Measurements from ENCODE around the gene COQ5. TPM values are rescaled to one million over a fixed set of nuclear protein-coding genes. Genes with fewer than 3 reads are reported as not detected.
A peak's percentile ranks its signal among the peaks of the same experiment; 100 is the strongest.

Gene COQ5
- total RNA-seq, 3 donors from 2014 or later (not counting 1 experiment from before 2014, with no cell fraction given) = 11.4 to 17.1 (median 14.6) TPM

DNA sequence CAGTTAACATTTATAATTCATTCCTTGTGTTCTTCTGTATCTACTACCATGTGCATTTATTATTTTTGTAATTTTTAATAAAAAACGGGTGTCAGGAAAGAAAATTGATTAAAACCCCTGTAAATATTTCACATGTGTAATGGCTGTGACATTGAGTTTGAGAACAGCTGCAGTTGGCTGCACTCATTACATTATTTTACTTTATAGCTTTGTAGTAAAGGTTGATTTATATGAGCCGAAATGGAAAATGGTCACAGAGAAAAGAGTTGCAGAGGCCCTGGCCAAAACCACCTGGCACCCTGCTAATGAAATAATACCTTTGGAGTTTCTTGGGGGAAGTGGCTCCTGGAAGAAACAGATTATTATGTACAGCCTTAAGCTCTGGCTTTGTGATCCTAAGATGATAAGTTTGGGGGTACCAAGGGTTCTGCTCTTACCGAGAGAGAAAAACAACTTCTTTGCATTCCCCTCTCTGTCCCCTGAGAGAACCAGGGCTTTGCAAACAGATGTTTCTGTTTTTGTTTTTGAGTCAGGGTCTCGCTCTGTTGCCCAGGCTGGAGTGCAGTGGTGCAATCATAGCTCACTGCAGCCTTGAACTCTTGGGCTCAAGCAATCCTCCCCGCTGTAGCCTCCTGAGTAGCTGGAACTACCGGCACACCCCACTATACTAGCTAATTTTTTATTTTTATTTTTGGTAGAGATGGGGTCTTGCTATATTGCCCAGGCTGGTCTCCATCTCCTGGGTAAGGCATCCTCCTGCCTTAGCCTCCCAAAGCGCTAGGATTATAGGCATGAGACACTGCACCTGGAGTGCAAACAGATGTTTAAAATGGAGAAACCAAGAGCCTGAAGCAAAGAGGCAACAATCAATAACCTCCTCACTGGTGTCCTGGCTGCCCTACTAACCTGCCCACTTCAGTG lies 42.7 kb downstream of the COQ5 start:
- Mint-ChIP-seq H3K4me1 (peaks cover 46 to 55% of the 10 kb centered on the region in 2 donors), H3K36me3 (no peaks in the 10 kb centered on the region), H3K9me3 (no peaks in the 10 kb centered on the region), H3K27ac (no peak overlapping the region), H3K27me3 (ENCODE audit: low read depth in 2 of 2) (no peaks in the 10 kb centered on the region), H3K4me3 (no peak overlapping the region)
- WGBS (ENCODE audit: insufficient coverage) = 93% methylated on average over 5 of the region's 7 CpGs
- ATAC-seq (no peak), DNase-seq (no peak)
- H3K36me3 ChIP-seq (ENCODE audit: control insufficient read depth, insufficient read depth, low read length) = peaks cover 4% of the 10 kb centered on the region
- no peak overlapping the region for H3K27ac ChIP-seq (ENCODE audit: low read length)
- no peaks in the 10 kb centered on the region for H3K9me3 ChIP-seq (ENCODE audit: control insufficient read depth, insufficient read depth, low read length)
- TF ChIP-seq, protein P1, sequence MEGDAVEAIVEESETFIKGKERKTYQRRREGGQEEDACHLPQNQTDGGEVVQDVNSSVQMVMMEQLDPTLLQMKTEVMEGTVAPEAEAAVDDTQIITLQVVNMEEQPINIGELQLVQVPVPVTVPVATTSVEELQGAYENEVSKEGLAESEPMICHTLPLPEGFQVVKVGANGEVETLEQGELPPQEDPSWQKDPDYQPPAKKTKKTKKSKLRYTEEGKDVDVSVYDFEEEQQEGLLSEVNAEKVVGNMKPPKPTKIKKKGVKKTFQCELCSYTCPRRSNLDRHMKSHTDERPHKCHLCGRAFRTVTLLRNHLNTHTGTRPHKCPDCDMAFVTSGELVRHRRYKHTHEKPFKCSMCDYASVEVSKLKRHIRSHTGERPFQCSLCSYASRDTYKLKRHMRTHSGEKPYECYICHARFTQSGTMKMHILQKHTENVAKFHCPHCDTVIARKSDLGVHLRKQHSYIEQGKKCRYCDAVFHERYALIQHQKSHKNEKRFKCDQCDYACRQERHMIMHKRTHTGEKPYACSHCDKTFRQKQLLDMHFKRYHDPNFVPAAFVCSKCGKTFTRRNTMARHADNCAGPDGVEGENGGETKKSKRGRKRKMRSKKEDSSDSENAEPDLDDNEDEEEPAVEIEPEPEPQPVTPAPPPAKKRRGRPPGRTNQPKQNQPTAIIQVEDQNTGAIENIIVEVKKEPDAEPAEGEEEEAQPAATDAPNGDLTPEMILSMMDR (IDR thresholded peaks at IDR 0.05) = no peak
- no peaks in the 10 kb centered on the region for H3K27me3 ChIP-seq (ENCODE audit: control insufficient read depth, insufficient read depth, low read length)
- intact Hi-C loops (cut with micrococcal nuclease) = no loop called here
- H3K4me1 ChIP-seq (ENCODE audit: control insufficient read depth, insufficient read depth, low read length) = peaks cover 18% of the 10 kb centered on the region
- H3K4me3 ChIP-seq (ENCODE audit: low read length) = no peak overlapping the region

DNA sequence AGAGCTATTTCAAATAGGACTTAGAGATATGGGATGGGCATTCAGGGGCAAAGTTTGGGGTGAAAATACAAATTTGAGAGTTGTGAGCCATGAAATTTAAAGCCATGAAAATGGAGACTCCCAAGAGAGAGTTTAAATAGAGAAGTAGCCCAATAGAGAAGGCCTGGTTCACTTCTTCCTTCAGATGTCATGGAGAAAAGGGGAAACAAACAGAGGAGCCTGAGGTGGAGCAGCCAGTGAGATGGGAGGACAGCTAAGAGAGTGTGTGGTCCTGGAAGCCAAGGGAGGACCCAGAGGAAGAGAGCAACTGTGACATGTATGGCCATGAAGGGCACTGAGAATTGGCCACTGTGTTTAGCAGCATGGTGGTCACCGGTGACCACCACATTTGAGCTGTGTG lies 45.3 kb downstream of the COQ5 start:
- intact Hi-C loops (cut with micrococcal nuclease) = loop anchor here (5.0 kb wide), 1 partner anchor 46 kb away; the partner anchor contains the start of gene COX6A1
- DNase-seq (no peak), ATAC-seq (no peak)
- Histone ChIP-seq H3K27ac (ENCODE audit: low read length) (no peak overlapping the region), H3K27me3 (ENCODE audit: control insufficient read depth, insufficient read depth, low read length) (no peaks in the 10 kb centered on the region), H3K36me3 (ENCODE audit: control insufficient read depth, insufficient read depth, low read length) (peaks cover 4% of the 10 kb centered on the region), H3K4me3 (ENCODE audit: low read length) (no peak overlapping the region), H3K9me3 (ENCODE audit: control insufficient read depth, insufficient read depth, low read length) (no peaks in the 10 kb centered on the region), H3K4me1 (ENCODE audit: control insufficient read depth, insufficient read depth, low read length) (peaks cover 43% of the 10 kb centered on the region)
- Mint-ChIP-seq H3K27me3 (ENCODE audit: low read depth in 2 of 2) (no peaks in the 10 kb centered on the region), H3K4me3 (peak overlapping the region; percentile 22), H3K36me3 (no peaks in the 10 kb centered on the region), H3K27ac (peak overlapping the region; percentile 90 to 99), H3K9me3 (no peaks in the 10 kb centered on the region), H3K4me1 (peaks cover 56% of the 10 kb centered on the region in 2 donors)
- WGBS (ENCODE audit: insufficient coverage) = 100% methylated on average over 1 of the region's 1 CpG
- TF ChIP-seq, protein P1 (IDR thresholded peaks at IDR 0.05) = no peak

DNA sequence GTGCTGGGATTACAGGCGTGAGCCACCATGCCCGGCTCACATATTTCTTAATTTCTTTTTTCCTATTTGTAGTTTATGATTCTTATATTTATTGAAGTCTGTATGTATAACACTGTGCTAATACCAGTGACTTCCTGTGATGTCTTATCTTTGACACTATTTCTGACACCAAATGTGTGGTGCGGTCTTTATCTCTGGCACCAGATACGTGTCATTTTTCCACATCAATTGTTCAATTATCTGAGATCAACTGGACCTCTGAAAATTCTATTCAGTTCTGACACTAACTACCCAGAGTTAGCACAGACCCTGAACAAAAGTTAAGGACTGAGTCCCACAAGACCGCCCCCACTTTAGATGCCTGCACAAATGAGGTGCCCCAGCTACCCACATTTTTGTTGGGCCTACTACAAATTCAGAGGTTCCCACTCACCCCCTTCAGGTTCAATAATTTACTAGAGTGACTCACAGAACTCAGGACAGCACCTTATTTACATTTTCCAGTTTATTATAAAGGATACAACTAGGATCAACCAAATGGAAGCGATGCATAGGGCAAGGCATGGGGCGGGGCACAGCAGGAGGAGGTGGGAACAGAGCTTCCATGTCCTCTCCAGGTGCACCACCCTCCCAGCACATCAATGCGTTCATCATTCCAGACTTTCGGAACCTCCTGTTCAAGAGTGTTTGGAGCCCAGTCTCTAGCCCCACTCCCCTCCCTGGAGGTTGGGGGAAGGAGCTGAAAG lies 47.8 kb downstream of the COQ5 start:
- TF ChIP-seq, protein P1 (IDR thresholded peaks at IDR 0.05) = no peak
- peaks cover 52 to 54% of the 10 kb centered on the region in 2 donors for H3K4me1 Mint-ChIP-seq
- Histone ChIP-seq H3K9me3 (ENCODE audit: control insufficient read depth, insufficient read depth, low read length) (no peaks in the 10 kb centered on the region), H3K4me1 (ENCODE audit: control insufficient read depth, insufficient read depth, low read length) (peaks cover 62% of the 10 kb centered on the region), H3K4me3 (ENCODE audit: low read length) (no peak overlapping the region), H3K27me3 (ENCODE audit: control insufficient read depth, insufficient read depth, low read length) (no peaks in the 10 kb centered on the region), H3K27ac (ENCODE audit: low read length) (peak overlapping the region; percentile 93), H3K36me3 (ENCODE audit: control insufficient read depth, insufficient read depth, low read length) (peaks cover 3% of the 10 kb centered on the region)
- H3K9me3 Mint-ChIP-seq = no peaks in the 10 kb centered on the region
- H3K27me3 Mint-ChIP-seq (ENCODE audit: low read depth in 2 of 2) = no peaks in the 10 kb centered on the region
- intact Hi-C loops (cut with micrococcal nuclease) = loop anchor here (1.0 to 5.0 kb wide), 2 partner anchors 12 to 44 kb away; partner anchors contain the start of genes COX6A1 and SRSF9
- ATAC-seq (peak; percentile 76 to 91 (median 89)), DNase-seq (peak; percentile 27 to 67)
- WGBS (ENCODE audit: insufficient coverage) = 66% methylated on average over 5 of the region's 9 CpGs
- H3K36me3 Mint-ChIP-seq = no peaks in the 10 kb centered on the region
- H3K4me3 Mint-ChIP-seq = peak overlapping the region; percentile 94
- H3K27ac Mint-ChIP-seq = peak overlapping the region; percentile 90 to 99

Data from natural killer cell (primary cell).